Thoracic aorta (tissue), 2 donors: ENCODE results near the gene PCCA. TPM values are rescaled to one million over a fixed set of nuclear protein-coding genes. Genes with fewer than 3 reads are reported as not detected.

Source experiments
- ATAC-seq: fragments of 150-250 bp; one replicate; pipeline ENCODE4 v1.8.0; 2017; ENCODE audit warnings: low read depth; ENCODE audit not compliant: insufficient number of reproducible peaks, low FRiP score
- DNase-seq: peaks from one replicate; pipeline ENCODE4 v3.0.0-alpha.2; 2020; ENCODE audit warnings: low spot score
- H3K27ac ChIP-seq, 2 donors: fragments of 200-600 bp; sonication (generic); 1 replicate in 1 of 2; 2 replicates in 1 of 2; pipeline ENCODE4 v1.5.1; 2016; ENCODE audit warnings: mild to moderate bottlenecking in 2 of 2, moderate library complexity in 2 of 2
- H3K27me3 ChIP-seq: fragments of 200-600 bp; sonication (generic); replicated peaks from 2 replicates; pipeline ENCODE4 v1.6.0; 2016; ENCODE audit warnings: mild to moderate bottlenecking; ENCODE audit not compliant: insufficient read depth
- H3K36me3 ChIP-seq: fragments of 200-600 bp; sonication (generic); one replicate; pipeline ENCODE4 v1.5.1; 2016
- H3K4me1 ChIP-seq, 2 donors: fragments of 200-600 bp; sonication (generic); 1 replicate in 1 of 2; 2 replicates in 1 of 2; pipeline versions ENCODE4 v1.5.1 to v1.6.0; 2016; ENCODE audit warnings: low read depth in 2 of 2, mild to moderate bottlenecking in 1 of 2; ENCODE audit not compliant: control insufficient read depth in 1 of 2
- H3K4me3 ChIP-seq: fragments of 200-600 bp; sonication (generic); 2 replicates; pipeline ENCODE4 v1.5.1; 2016; ENCODE audit warnings: mild to moderate bottlenecking
- H3K9me3 ChIP-seq: fragments of 200-600 bp; sonication (generic); 2 replicates; pipeline ENCODE4 v1.5.1; 2016
- total RNA-seq, 2 donors: library from RNA; depleted of rRNA; stranded (reverse); fragments of >200 nt; gene quantifications; one replicate each; pipeline versions ENCODE4 v1.1.0 to v1.2.3, GENCODE V29; 2016
- TF ChIP-seq, protein P1 (sequence below): fragments of 200-600 bp; sonication (generic); IDR thresholded peaks from one replicate; pipeline ENCODE4 v1.5.1; 2019; ENCODE audit warnings: antibody characterized with exemption

Gene PCCA
- total RNA-seq, 2 donors from 2014 or later = 17.2 to 51.6 TPM

- ATAC-seq (no peak), DNase-seq (no peak)
- TF ChIP-seq, protein P1, sequence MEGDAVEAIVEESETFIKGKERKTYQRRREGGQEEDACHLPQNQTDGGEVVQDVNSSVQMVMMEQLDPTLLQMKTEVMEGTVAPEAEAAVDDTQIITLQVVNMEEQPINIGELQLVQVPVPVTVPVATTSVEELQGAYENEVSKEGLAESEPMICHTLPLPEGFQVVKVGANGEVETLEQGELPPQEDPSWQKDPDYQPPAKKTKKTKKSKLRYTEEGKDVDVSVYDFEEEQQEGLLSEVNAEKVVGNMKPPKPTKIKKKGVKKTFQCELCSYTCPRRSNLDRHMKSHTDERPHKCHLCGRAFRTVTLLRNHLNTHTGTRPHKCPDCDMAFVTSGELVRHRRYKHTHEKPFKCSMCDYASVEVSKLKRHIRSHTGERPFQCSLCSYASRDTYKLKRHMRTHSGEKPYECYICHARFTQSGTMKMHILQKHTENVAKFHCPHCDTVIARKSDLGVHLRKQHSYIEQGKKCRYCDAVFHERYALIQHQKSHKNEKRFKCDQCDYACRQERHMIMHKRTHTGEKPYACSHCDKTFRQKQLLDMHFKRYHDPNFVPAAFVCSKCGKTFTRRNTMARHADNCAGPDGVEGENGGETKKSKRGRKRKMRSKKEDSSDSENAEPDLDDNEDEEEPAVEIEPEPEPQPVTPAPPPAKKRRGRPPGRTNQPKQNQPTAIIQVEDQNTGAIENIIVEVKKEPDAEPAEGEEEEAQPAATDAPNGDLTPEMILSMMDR = no peak
- H3K36me3 ChIP-seq = no peaks in the 10 kb centered on the region
- peaks cover 5 to 8% of the 10 kb centered on the region in 2 donors for H3K4me1 ChIP-seq
- H3K4me3 ChIP-seq = no peak overlapping the region
- H3K9me3 ChIP-seq = no peaks in the 10 kb centered on the region
- no peaks in the 10 kb centered on the region for H3K27me3 ChIP-seq
- H3K27ac ChIP-seq = no peak overlapping the region
These were observed 40.7 kb downstream of the PCCA start for GRCh38 chr13:100129605-100130004.

- H3K4me1 ChIP-seq = peaks cover 5 to 8% of the 10 kb centered on the region in 2 donors
- no peaks in the 10 kb centered on the region for H3K9me3 ChIP-seq
- H3K27ac ChIP-seq = no peak overlapping the region
- H3K36me3 ChIP-seq = no peaks in the 10 kb centered on the region
- no peaks in the 10 kb centered on the region for H3K27me3 ChIP-seq
- no peak overlapping the region for H3K4me3 ChIP-seq
- no peak for DNase-seq
- ATAC-seq = no peak
- TF ChIP-seq, protein P1 = no peak
These were observed 41.2 kb downstream of the PCCA start for GRCh38 chr13:100130092-100130491.

GRCh38 chr13:100130930-100131511, 42.1 kb downstream of the PCCA start:
- DNase-seq (no peak), ATAC-seq (no peak)
- no peaks in the 10 kb centered on the region for H3K36me3 ChIP-seq
- no peaks in the 10 kb centered on the region for H3K9me3 ChIP-seq
- no peak overlapping the region for H3K27ac ChIP-seq
- no peaks in the 10 kb centered on the region for H3K27me3 ChIP-seq
- H3K4me3 ChIP-seq = no peak overlapping the region
- TF ChIP-seq, protein P1 = no peak
- H3K4me1 ChIP-seq = peaks cover 5 to 8% of the 10 kb centered on the region in 2 donors

GRCh38 chr13:100131863-100132574, 43.1 kb downstream of the PCCA start:
- ATAC-seq (no peak), DNase-seq (no peak)
- Histone ChIP-seq H3K4me1 (peaks cover 5 to 8% of the 10 kb centered on the region in 2 donors), H3K27ac (no peak overlapping the region), H3K4me3 (no peak overlapping the region), H3K9me3 (no peaks in the 10 kb centered on the region), H3K36me3 (no peaks in the 10 kb centered on the region), H3K27me3 (no peaks in the 10 kb centered on the region)
- TF ChIP-seq, protein P1 = no peak

GRCh38 chr13:100138859-100139491, 50.1 kb downstream of the PCCA start:
- H3K4me3 ChIP-seq = no peak overlapping the region
- TF ChIP-seq, protein P1 = no peak
- no peaks in the 10 kb centered on the region for H3K27me3 ChIP-seq
- no peaks in the 10 kb centered on the region for H3K36me3 ChIP-seq
- H3K9me3 ChIP-seq = no peaks in the 10 kb centered on the region
- no peaks in the 10 kb centered on the region for H3K4me1 ChIP-seq
- DNase-seq = no peak
- ATAC-seq = no peak
- no peak overlapping the region for H3K27ac ChIP-seq
